GM10266 (cell line): ENCODE results near the gene L3HYPDH.

Experiments used
- DNase-seq: peaks from one replicate; pipeline ENCODE4 v3.0.0; 2012; ENCODE audit errors: extremely low spot score
- CTCF ChIP-seq: IDR thresholded peaks from 2 replicates; pipeline ENCODE4 v1.5.1; 2012; ENCODE audit warnings: mild to moderate bottlenecking, low read depth; ENCODE audit not compliant: control insufficient read depth, insufficient read depth; ENCODE audit errors: missing control alignments

The L3HYPDH gene

GRCh38 chr14:59428581-59429012 lies 55.6 kb downstream of the L3HYPDH start:
- no peak for DNase-seq

GRCh38 chr14:59427653-59428580 lies 56.3 kb downstream of the L3HYPDH start:
- no peak for TF ChIP-seq CTCF
- no peak for DNase-seq

More at GRCh38 chr14:59428581-59429012, 55.6 kb downstream of the L3HYPDH start:
- TF ChIP-seq CTCF = peak; percentile 14

- no peak for TF ChIP-seq CTCF
- DNase-seq = no peak
These were observed 58.8 kb downstream of the L3HYPDH start for GRCh38 chr14:59425322-59425935.

GRCh38 chr14:59424341-59425071 lies 59.7 kb downstream of the L3HYPDH start:
- no peak for TF ChIP-seq CTCF
- no peak for DNase-seq
